HCT116 (cell line): Measurements from ENCODE around the gene HNF4A. TPM values are rescaled to one million over a fixed set of nuclear protein-coding genes. Genes with fewer than 3 reads are reported as not detected.
A peak's percentile ranks its signal among the peaks of the same experiment; 100 is the strongest.

Experiments
- ATAC-seq: fragments of 200-7000 bp; cut with Tn5 transposase; 2 replicates; pipeline ENCODE4 v1.9.1; 2020; ENCODE audit warnings: mild to moderate bottlenecking, moderate library complexity
- BruUV-seq: library from RNA; stranded (reverse); fragments of 400-500 nt; replicated peaks from 2 replicates; lab custom pipeline; 2021; lab: Mats Ljungman, UMichigan
- CTCF ChIA-PET: fragments of 300-600 bp; sonication (Branson Sonifier 250); formaldehyde crosslinking; loops from one replicate; lab custom pipeline; 2021; ENCODE audit warnings: antibody characterized with exemption; lab: Charles Lee
- POLR2A ChIA-PET: fragments of 300-600, 350-600 bp; sonication (Branson Sonifier 250); formaldehyde crosslinking; loops from one replicate; lab custom pipeline; 2021; ENCODE audit warnings: antibody characterized with exemption; lab: Charles Lee
- RAD21 ChIA-PET, 2 experiments: fragments of 300-600 bp; sonication (Branson Sonifier 250); formaldehyde crosslinking; loops; one replicate each; lab custom pipeline; 2023; ENCODE audit warnings: low total read pairs in 2 of 2; ENCODE audit not compliant: uncharacterized antibody in 2 of 2, unreplicated experiment in 2 of 2, low non-redundant PET in 1 of 2; lab: Charles Lee
- DNase-seq: peaks from one replicate; pipeline ENCODE4 v3.0.0-alpha.2; 2010; ENCODE audit warnings: low read depth, low spot score
- H2AFZ ChIP-seq: fragments of 200-600 bp; shearing (Covaris generic), sonication (generic); 2 replicates; pipeline ENCODE4 v1.6.1; 2017; ENCODE audit warnings: low read depth, mixed run types, mixed read lengths, antibody characterized with exemption, low read length; ENCODE audit not compliant: poor library complexity, severe bottlenecking
- H3K27ac ChIP-seq: 2 replicates; pipeline ENCODE4 v1.5.1; 2012; ENCODE audit warnings: low read depth, low read length
- H3K27me3 ChIP-seq: fragments of 200-600 bp; sonication (generic); 2 replicates; pipeline ENCODE4 v1.6.1; 2016; ENCODE audit warnings: mixed run types, low read length, mixed read lengths; ENCODE audit not compliant: insufficient read depth
- H3K36me3 ChIP-seq, 2 experiments: fragments of 200-500 bp in 1 of 2; fragments of 200-600 bp in 1 of 2; sonication (Bioruptor generic) in 1 of 2; sonication (generic) in 1 of 2; 2 replicates each; pipeline versions ENCODE4 v1.5.1 to v1.6.1; 2014 to 2016; ENCODE audit warnings: low read length in 2 of 2, inconsistent platforms in 1 of 2, mixed read lengths in 1 of 2, mixed run types in 1 of 2; ENCODE audit not compliant: insufficient read depth in 2 of 2, control insufficient read depth in 1 of 2
- H3K4me1 ChIP-seq, 2 experiments: fragments of 200-600 bp in 1 of 2; sonication (generic) in 1 of 2; 2 replicates each; pipeline versions ENCODE4 v1.5.1 to v1.6.1; 2012 to 2017; ENCODE audit warnings: low read length in 2 of 2, inconsistent platforms in 1 of 2, mild to moderate bottlenecking in 1 of 2, mixed read lengths in 1 of 2, mixed run types in 1 of 2, moderate library complexity in 1 of 2; ENCODE audit not compliant: insufficient read depth in 2 of 2, control insufficient read depth in 1 of 2
- H3K4me2 ChIP-seq: fragments of 200-600 bp; sonication (generic); 2 replicates; pipeline ENCODE4 v1.6.1; 2017; ENCODE audit warnings: mixed run types, low read length, mixed read lengths
- H3K4me3 ChIP-seq, 2 experiments: fragments of 200-600 bp in 1 of 2; sonication (generic) in 1 of 2; replicated peaks in 1 of 2; 2 replicates each; pipeline ENCODE4 v1.5.1; 2011 to 2016; ENCODE audit warnings: low read length in 2 of 2, control low read depth in 1 of 2, low read depth in 1 of 2, mild to moderate bottlenecking in 1 of 2, mixed read lengths in 1 of 2, mixed run types in 1 of 2
- H3K79me2 ChIP-seq: fragments of 200-600 bp; sonication (generic); 2 replicates; pipeline ENCODE4 v1.6.1; 2017; ENCODE audit warnings: mild to moderate bottlenecking, mixed run types, low read length, moderate library complexity, mixed read lengths; ENCODE audit not compliant: insufficient read depth
- H3K9ac ChIP-seq: fragments of 200-600 bp; sonication (generic); 2 replicates; pipeline ENCODE4 v1.6.1; 2016; ENCODE audit warnings: low read length, mixed read lengths
- H3K9me2 ChIP-seq: fragments of 200-600 bp; sonication (generic), shearing (Covaris generic); 2 replicates; pipeline ENCODE4 v1.6.1; 2017; ENCODE audit warnings: mixed run types, mild to moderate bottlenecking, moderate library complexity; ENCODE audit not compliant: insufficient read depth
- H3K9me3 ChIP-seq, 2 experiments: fragments of 200-500 bp in 1 of 2; fragments of 200-600 bp in 1 of 2; sonication (Bioruptor generic) in 1 of 2; sonication (generic) in 1 of 2; 2 replicates each; pipeline ENCODE4 v1.6.1; 2014 to 2017; ENCODE audit warnings: low read length in 2 of 2, mixed read lengths in 2 of 2, inconsistent platforms in 1 of 2, low read depth in 1 of 2, mild to moderate bottlenecking in 1 of 2, mixed run types in 1 of 2, moderate library complexity in 1 of 2; ENCODE audit not compliant: control insufficient read depth in 1 of 2, insufficient read depth in 1 of 2
- H4K20me1 ChIP-seq: fragments of 200-600 bp; sonication (generic), shearing (Covaris generic); 2 replicates; pipeline ENCODE4 v1.6.1; 2017; ENCODE audit warnings: mixed run types, mild to moderate bottlenecking, moderate library complexity; ENCODE audit not compliant: insufficient read depth
- EGR1 ChIP-seq: IDR thresholded peaks from 2 replicates; pipeline ENCODE4 v1.6.1; 2012; ENCODE audit warnings: low read depth
- ELF1 ChIP-seq: IDR thresholded peaks from 2 replicates; pipeline ENCODE4 v1.6.1; 2012; ENCODE audit warnings: low read depth, borderline replicate concordance
- JUND ChIP-seq: IDR thresholded peaks from 2 replicates; pipeline ENCODE4 v1.6.1; 2012
- POLR2AphosphoS5 ChIP-seq: IDR thresholded peaks from 2 replicates; pipeline ENCODE4 v1.6.1; 2011; ENCODE audit warnings: mild to moderate bottlenecking, low read depth, low read length, moderate library complexity
- SIN3A ChIP-seq: IDR thresholded peaks from 2 replicates; pipeline ENCODE4 v1.6.1; 2012; ENCODE audit warnings: low read depth
- SRF ChIP-seq: IDR thresholded peaks from 2 replicates; pipeline ENCODE4 v1.6.1; 2012; ENCODE audit warnings: low read depth
- ZFX ChIP-seq: fragments of 450-650 bp; IDR thresholded peaks from 2 replicates; pipeline ENCODE4 v1.6.1; 2017
- intact Hi-C: fragments of 100-400 bp; cut with micrococcal nuclease; formaldehyde crosslinking; loops from 2 replicates; pipeline ENCODE4 v1.10.0; 2022
- total RNA-seq: library from RNA; stranded (reverse); gene quantifications from one replicate; pipeline ENCODE4 v1.2.1, GENCODE V29; 2021; ENCODE audit not compliant: unreplicated experiment
- TF ChIP-seq, protein P1 (sequence below), 3 experiments: fragments of 200-600 bp in 1 of 3; sonication (generic) in 1 of 3; IDR thresholded peaks in 2 of 3; conservative IDR thresholded peaks in 1 of 3; 2 replicates each; pipeline ENCODE4 v1.5.1; 2012 to 2017; ENCODE audit warnings: low read depth in 2 of 3, low read length in 2 of 3, antibody characterized with exemption in 1 of 3, borderline replicate concordance in 1 of 3, control low read depth in 1 of 3, mild to moderate bottlenecking in 1 of 3, mixed read lengths in 1 of 3, mixed run types in 1 of 3, moderate library complexity in 1 of 3; ENCODE audit not compliant: insufficient read depth in 1 of 3

The HNF4A gene
- total RNA-seq, 1 experiment from 2014 or later: 7.4 TPM

DNA sequence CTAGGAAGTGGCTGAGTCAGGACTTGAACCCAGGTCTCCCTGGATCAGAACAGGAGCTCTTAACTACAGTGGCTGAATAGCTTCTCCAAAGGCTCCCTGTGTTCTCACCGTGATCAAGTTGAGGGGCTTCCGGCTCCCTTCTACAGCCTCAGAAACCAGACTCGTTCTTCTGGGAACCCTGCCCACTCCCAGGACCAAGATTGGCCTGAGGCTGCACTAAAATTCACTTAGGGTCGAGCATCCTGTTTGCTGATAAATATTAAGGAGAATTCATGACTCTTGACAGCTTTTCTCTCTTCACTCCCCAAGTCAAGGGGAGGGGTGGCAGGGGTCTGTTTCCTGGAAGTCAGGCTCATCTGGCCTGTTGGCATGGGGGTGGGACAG is 75.6 kb downstream of the HNF4A start (continued):
- no peak for TF ChIP-seq ELF1
- TF ChIP-seq SIN3A: no peak
- no peak for TF ChIP-seq JUND
- TF ChIP-seq, all 23 proteins: peak for 0

GRCh38 chr20:44431502-44432234 is 76.2 kb downstream of the HNF4A start:
- ChIA-PET POLR2A (no interaction called here), CTCF (no interaction called here), RAD21 (no interaction called here)
- H3K79me2 ChIP-seq: no peaks in the 10 kb centered on the region
- BruUV-seq: no TSS peak
- H3K9me2 ChIP-seq: no peaks in the 10 kb centered on the region
- intact Hi-C loops: no loop called here
- ATAC-seq (peak; percentile 52), DNase-seq (no peak)
- H3K9ac ChIP-seq: no peak overlapping the region
- no peak overlapping the region for H3K27ac ChIP-seq
- no peaks in the 10 kb centered on the region for H4K20me1 ChIP-seq
- no peak overlapping the region for H3K4me3 ChIP-seq
- no peaks in the 10 kb centered on the region for H3K9me3 ChIP-seq
- H3K27me3 ChIP-seq: no peaks in the 10 kb centered on the region
- no peaks in the 10 kb centered on the region for H3K36me3 ChIP-seq
- TF ChIP-seq SRF: no peak
- TF ChIP-seq EGR1: no peak
- no peak for TF ChIP-seq POLR2AphosphoS5
- TF ChIP-seq ZFX: no peak
- TF ChIP-seq, protein P1, sequence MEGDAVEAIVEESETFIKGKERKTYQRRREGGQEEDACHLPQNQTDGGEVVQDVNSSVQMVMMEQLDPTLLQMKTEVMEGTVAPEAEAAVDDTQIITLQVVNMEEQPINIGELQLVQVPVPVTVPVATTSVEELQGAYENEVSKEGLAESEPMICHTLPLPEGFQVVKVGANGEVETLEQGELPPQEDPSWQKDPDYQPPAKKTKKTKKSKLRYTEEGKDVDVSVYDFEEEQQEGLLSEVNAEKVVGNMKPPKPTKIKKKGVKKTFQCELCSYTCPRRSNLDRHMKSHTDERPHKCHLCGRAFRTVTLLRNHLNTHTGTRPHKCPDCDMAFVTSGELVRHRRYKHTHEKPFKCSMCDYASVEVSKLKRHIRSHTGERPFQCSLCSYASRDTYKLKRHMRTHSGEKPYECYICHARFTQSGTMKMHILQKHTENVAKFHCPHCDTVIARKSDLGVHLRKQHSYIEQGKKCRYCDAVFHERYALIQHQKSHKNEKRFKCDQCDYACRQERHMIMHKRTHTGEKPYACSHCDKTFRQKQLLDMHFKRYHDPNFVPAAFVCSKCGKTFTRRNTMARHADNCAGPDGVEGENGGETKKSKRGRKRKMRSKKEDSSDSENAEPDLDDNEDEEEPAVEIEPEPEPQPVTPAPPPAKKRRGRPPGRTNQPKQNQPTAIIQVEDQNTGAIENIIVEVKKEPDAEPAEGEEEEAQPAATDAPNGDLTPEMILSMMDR (IDR thresholded peaks at IDR 0.05 in 2 of 3, conservative IDR thresholded peaks at IDR 0.05 in 1 of 3; ENCODE audit: borderline replicate concordance in 1 of 3, insufficient read depth in 1 of 3, low read depth in 2 of 3, low read length in 2 of 3): peak in 2 of 3 experiments; percentile 13 to 25; a peak in 1 of 6 replicates
- H3K4me1 ChIP-seq: no peaks in the 10 kb centered on the region
- H2AFZ ChIP-seq: no peak overlapping the region
- H3K4me2 ChIP-seq: no peak overlapping the region
